KG1 (cell line): ENCODE measurements around the gene TRIB2.
"Not testable (repeated sequence)": the region's sequence is repeated elsewhere in the genome, so short reads cannot be mapped to it uniquely, and the experiment has no call there.

Experiments
- DNase-seq: peaks from one replicate; lab custom pipeline; 2025; lab: John Stamatoyannopoulos, UW

TRIB2 gene

DNA sequence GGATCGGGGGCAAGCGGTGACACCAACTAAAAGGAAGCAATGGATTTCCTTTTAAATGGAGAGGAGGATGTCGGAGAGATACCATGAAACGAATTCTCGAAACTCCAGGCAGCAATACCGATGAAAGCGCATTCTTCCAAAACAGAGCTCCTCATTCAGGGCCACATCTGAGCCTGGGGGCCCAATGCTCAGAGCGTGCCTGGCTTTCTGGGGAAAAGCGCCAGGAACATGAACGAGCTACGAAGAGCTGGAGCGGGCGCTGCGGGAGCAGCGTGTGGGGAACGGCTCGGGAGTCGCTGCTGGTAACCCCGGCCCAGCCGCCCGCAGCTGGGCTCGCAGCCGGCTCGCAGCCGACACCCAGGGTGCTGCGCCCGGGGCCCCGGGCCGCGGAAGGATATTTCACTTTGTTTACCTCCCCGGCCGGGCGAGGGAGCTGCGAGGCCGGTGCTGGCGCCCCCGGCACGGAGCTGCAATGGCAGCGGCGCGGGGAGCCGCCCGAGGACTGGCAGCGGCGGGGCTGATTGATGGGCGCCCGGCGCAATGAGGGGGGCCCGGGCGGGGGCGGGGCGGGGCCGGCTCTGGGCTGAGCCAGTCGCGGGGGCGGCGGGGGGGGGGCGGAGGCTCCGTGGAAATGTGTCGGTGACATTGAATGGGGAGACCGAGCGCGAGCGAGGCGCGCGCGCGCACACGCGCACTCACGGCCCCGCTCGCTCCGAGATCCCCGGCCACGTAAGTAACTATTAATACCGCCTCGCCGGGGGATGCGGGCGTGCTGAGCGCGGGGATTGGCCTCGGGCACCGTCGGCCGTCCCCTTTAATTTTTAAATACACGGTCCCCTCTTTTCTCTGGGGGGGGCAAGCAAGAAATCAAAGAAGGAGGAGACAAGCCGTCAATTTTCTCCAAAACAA is at the start of gene TRIB2:
Gene TRIB2, plus strand, starts transcription at position 655 of the 909 bp plus-strand sequence. CDS start 1,372 bp downstream, outside the sequence.
- DNase-seq: peak; percentile 48

DNA sequence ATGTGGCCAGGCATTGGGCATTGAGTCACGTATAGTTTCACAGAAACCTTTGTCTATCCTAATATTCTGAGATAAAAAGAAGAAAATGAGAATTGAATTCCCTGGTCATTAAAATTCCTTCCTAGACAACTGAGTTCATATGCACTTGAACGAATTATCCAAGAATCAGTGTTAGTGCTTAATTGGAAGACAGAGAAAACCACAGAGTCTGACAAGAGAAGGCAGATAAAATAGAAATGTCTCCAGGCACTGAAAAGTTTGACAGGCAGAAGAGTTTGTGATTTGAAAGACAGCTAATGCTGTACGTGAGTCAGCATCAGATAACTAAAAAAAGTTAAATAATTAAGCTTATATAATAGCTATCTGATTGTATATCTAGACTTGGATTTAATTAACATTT is 47.7 kb upstream of the TRIB2 start:
- no peak for DNase-seq

DNA sequence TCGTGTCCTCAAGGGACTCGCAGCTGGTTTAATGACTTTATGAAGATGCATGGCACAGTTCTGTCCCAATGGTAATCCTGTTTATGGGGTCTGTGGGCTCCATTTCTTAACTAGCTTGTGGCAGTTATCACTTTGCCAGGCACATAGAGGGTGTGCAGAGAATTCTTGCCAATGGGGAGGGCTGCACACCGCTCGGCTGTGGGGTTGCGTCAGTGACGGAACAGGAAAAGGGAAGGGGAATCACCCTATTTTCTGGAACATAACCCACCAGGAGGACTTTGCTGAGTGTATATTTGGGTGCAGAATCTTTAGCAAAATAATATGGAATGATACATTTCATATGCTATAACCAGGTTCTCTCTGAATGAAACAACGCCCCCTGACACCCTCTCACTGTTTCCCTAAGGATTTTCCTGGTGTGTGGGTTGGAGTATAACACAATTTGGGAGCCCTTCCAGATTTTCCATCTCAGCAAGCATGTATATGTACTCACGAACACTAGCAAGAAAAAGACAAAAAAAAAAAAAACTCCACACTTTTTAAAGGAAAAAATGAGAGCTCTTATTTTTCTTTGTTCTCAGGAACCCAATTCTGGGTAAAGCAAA is 43.9 kb upstream of the TRIB2 start:
- DNase-seq: no peak

DNA sequence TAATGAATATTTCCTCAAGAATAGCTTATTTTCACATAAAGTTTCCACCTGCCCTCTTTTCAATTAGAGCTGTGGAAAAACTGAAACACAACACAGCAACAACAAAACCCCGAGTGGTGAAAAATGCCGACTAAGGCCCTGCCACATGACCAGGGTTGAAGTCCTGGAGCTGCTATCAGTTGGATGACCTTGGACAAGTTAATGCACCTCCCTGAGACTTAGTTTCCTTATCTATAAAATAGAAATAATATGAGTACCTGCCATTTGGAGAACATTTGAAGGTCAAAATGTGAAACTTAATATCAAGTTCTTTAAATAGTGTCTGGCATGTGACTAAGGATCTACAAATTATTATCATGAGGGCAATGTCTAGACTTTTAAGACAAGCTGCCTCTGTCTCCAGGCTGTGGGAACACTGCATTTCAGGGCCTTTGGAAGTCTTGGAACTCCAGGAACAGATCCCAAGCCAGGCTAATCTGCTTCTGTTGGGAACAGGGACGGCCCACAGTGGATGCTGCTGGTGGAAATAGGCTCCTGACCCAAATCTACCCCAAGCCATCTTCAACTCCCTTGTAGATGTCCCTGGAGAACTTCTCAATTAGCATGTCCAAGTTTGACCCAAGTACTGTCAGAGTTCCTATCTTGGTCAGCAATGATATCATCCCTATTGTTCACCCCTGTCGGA is 42.0 kb upstream of the TRIB2 start:
- no peak for DNase-seq

DNA sequence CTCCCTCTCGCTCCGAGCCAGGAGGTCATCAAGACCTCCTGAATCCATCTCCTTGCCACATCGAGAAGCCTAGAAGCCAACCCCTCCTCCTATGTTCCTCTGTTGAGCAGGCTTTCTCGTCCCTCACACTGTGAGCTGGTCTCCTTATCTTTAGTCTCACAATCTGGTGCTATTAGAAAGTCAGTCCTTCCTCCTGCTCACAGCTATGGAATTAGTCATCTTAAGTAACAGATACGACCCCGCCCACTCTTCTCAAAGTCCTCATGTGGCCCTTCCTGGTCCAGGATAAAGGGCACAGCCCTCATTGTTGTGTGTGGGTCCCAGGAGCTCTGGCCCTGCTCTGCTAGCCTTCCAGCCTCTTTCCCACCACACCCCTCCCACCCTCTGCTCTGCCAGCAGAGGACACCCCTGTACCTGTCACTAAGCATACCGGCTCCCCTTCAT is 41.4 kb upstream of the TRIB2 start:
- DNase-seq: no peak

DNA sequence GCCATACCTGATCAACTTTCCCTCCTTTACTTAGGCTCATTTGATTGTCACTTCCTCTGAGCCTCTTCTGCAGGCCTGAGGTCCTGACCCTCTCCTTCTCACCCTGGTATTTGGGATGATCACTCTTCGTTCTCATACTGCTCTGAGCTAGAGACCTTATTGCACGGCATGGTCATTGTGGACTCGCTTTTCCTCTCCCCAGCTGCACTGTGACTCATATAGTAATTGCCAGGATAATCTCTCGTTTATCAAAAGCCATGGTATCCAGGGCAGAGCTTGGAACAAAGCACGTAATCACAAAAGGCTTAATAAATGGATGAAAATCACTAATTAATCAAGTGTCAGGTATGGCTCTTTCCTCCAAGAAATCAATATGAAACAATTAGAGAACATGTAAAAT is 40.9 kb upstream of the TRIB2 start:
- no peak for DNase-seq

DNA sequence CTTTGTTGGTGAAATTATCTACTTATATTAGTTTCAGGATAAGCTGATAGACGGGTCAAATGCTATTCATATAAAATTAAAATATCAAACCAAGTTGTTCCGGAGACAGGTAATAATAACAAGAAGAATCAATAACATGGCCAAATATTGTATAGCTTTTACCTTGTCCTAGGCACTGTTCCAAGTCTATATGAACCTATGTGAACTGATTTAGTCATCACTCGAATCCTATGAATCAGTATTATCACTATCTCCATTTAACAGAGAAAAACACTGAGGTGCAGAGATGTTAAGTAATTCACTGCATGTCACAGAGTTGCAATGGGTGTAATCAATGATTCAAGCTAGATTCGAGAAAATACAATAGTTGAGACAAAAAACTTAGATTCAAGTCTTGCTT is 40.0 kb upstream of the TRIB2 start:
- DNase-seq: no peak

DNA sequence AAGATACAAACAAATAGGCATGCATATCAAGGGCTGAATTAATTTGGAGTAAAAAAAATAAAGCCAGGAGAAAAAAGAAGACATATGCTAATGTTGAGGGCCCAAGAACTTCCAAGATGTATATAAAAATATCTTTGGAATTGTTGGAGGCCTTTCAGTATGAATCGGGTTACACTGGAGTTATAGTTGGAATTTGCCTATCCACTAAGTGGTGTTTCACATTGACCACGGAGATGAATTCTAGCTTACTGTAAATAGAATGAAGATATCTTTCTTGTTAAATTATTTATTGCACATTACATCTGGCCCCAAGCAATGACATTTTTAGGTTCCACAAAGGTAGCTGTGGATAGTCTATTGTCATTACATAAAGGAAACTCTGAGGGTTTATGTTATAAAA is 38.5 kb upstream of the TRIB2 start:
- DNase-seq: no peak

DNA sequence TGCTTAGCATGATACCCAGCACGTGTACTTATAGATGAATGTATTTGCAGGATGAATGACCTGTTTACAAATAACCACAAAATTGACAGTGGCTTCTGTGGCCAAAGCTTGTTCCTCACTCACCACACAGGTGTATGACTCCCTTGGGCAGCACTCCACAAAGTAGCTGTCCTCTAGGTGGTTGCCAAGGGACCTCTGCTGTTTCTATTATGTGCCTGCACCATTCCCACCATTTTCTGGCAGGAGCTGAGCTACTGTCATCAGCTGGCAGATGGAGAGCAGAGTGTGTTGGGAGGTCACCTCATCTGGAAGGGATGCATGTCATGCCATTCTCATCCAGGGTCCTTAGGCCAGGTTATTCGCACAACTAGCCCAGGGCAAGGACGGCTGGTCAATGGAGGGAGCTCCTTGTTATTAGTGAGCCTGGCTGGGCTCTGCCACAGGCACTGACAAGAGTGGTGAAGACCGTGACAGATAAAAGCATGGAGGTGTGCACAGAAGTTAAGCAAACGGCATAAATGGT is 37.1 kb upstream of the TRIB2 start:
- DNase-seq: no peak

DNA sequence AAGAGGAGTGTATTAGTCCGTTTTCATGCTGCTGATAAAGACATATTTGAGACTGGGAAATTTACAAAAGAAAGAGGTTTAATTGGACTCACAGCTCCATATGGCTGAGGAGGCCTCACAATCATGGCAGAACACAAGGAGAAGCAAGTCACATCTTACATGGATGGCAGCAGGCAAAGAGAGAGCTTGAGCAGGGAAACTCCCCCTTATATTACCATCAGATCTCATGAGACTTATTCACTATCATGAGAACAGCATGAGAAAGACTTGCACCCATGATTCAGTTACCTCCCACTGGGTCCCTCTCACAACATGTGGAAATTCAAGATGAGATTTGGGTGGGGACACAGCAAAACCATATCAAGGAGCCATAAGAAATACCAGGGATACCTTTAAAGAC is 36.6 kb upstream of the TRIB2 start:
- DNase-seq: not testable (repeated sequence)

DNA sequence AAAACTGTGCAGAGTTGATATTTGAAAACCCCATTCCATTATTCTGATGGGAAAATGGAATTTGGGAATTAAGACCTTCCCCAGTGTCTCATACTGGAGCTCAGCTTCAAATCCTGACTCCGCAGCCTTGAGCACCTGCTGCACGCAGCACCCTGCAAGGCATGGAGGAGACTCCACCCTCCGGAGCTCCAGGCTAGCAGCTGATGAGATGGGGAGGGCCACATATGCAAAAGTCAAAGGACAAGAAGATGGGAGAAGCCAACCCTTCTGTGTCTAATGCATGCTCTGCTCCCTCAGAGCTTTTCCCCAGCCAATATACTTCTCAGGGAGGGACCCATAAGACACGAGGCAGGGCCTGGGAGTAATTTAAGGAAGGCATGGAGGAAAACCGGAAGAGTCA is 34.7 kb upstream of the TRIB2 start:
- DNase-seq: no peak

DNA sequence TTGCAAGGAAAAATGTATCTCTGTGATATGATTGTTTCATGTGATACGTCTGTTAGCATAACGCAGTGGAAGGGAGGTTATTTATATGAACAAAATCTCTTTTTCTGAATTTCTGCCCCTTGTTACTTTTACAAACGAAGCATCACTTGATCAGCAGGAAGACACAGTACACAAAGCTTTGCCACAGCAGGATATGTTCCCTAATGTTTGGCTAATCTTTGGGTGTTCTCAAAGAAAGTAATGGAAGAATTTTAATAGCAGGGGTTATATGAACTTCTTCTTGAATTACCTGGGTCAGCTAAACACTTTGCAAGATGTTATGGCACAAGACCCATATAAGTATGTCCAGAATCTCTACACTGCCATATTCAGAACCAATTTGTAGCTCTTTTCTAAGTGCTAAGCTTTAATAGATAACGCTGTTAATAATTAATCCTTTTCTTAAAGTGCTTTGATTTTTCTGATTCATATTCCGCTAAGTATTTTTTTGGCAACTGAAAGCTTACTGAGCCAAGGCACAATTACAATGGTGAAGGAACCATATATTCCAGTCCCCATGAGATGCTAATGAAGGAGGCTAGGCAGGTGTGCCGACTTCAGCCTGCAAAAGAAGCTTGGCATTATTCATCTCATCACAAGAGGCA is 33.2 kb upstream of the TRIB2 start:
- no peak for DNase-seq

DNA sequence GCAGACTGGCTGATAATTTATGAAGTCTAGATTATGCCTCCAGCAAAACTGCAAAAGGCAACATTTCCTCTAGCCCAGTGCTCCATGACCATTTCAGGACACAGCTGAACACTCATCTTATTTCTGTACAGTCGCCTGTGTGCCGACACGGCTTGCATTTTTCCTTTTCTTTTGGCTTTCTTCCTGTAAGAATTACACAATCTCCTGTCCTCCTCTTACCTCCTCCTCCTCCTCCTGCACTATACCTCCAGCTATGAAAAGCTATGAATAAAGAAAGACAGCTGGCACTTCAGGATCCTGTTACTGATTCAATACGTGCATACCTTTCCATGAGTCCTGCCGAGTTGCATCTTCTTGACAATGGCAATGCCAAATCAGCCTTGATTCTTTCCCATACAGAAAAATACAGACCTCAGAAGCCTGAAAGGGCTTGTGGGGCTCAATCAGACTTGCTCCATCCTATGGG is 32.2 kb upstream of the TRIB2 start:
- DNase-seq: no peak

DNA sequence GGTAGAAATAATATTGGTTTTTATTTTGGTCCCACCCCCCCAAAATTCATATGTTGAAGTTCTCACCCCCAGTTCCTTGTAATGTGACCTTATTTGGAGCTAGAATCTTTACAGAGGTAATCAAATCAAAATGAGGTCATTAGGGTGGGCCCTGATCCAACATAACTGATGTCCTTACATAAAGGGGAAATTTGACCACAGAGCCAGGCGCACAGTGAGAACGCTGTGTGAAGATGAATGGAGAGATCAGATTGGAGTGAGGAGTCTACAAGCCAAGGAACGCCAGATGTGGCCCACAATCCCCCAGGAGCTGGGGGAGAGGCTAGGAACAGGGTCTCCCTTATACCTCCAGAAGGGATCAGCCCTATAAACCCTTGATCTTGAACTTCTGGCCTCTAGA is 31.6 kb upstream of the TRIB2 start:
- DNase-seq: no peak

DNA sequence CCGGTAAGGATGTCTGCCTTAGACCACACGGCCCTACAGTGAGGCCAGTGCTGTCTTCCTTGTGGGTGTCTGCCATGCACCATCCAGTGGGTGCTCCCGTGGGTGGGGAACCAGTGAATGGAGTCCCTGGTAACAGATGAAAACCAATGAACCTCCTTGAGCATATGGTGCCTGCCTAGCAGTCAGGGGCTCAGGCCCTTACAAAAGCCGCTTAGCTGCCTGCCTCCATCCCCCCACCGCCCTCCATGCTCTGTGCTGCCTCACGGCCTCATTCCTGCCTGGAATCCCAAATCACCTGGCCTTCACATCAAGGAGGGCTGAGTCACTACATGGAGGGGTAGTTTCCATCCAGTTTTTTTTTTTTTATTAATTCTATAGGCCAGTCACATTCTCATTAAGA is 30.8 kb upstream of the TRIB2 start:
- no peak for DNase-seq

DNA sequence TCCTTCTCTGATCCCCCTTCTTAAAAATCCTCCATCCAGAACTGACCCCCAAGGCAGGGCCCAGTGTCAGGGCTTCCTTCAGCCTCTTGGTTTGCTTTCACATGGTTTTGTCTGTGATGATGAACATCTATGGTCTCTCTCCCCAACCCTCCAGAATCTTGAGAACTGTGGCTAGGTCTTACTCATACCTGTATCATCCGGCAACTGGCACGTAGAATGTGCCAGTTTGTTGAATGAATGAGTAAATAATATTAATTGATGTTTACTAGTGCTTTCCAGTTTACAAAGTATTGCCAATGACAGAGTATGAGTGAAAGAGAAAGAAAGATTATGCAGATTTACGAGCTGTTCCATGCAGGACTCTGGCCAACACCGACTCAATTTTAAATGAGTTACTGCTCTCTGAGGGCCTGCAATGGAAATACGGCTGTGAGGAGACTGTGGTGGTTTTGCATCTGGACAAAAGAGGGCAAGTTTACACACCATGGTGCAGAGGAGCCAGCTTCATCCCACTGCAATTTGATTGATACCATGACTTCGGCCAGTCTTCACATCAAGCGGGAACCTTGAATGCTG is 29.9 kb upstream of the TRIB2 start:
- DNase-seq: no peak

DNA sequence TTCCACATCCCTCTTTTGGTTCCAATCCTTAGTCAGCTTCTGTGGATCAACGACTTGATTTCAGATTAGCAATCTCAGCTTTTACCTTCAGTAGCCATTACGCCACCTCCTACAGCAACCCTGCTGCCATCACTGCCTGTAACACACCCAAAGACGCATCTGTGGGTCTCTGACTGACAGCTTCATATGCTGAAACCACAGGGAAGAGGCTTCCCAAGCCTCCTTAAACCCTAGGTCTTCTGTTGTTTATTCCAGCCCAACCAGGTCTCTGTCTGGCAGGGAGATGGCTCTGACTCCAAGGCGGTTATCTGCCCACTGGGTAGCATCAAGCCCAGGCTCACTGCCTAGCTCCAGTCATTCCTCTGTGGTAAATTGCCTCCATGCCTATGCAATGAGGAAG is 28.6 kb upstream of the TRIB2 start:
- DNase-seq: no peak

DNA sequence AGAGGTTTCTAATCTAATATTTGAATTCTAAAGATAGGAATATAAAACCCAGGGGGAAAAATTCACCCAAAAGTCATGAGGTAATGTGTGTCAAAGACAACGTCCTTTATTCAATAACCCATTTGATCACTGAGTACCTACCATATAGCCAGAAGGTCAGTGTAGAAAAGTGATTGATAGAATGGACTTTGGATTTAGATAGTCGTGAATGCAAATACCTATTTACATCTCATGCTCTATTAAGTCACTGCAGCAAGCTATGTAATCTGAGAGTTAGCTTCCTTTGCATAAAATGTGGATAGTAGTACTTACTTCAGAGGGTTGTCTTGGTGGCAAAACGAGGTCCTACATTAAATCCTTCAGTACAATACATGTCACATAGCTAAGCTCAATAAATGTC is 27.8 kb upstream of the TRIB2 start:
- no peak for DNase-seq

DNA sequence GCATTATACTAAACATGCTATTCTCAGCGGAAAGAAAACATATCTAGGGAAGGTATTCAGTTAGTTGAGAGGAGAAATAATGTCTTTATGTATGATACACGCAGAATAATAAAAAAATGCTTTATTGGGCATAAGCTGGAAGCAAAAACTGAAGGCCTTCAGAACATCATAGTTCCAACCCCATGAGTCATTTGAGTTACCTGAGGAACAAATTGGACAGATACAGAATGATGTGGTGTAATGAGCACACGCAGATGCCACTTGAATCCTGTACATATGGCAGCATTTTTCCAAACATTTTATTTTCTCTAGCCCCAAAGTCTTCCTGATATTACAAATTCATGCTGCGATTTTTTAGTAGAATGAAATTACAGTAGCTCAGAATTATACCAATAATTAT is 23.2 kb upstream of the TRIB2 start:
- no peak for DNase-seq

DNA sequence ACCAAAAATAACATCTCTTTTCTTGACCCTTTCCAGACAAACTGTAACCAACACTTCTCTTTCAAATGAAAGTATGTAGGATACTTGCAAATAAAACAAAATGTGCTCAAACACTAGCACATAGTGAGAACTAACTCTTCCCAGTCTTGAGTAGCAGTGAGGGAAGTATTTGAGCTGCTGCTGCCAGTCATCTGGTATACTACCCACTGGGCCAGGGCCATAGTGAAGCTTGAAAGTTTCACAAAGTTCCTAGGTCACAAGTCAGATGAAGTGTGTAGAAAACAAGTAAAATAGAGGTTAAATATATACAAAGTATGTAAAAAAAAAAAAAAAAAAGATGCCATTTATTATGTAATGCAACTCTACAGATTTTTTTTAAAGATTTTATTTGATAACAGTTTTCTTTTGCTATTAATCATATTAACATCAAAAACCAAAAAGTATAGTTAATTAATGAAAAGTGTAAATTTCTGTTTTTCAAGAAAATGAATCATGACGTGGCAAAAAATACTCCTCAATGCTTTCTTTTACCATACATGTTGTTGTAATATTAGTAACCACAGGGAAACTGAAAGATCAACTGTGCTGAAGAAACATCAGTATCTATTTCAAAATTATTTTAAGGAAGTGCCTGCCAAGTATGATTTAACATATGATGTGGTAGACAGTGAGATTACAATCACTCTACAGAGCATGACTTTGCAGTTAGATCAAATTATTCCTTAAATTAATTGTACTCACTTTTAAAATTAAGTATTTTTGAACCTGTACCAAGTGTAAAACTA is 21.6 kb upstream of the TRIB2 start:
- no peak for DNase-seq

DNA sequence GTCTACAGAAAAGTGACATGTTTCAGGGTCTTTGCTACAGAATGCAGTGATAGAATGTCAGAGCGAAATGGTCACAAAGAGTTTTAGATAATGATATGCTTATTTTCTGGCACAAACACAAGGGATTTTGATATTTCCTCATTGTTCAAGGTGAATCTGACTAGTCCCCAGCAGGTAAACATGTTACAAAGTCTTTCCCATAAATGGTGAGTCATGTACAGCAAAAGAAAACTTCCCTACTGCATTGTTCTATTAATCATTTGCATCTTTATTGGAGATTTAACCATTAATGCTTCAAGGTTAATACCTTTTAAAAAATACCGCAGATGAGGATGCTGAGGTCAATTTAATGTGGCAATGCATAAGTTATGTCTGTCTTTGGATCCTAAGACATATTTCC is 19.1 kb upstream of the TRIB2 start:
- DNase-seq: no peak
